Caco-2 (cell line): Measurements from ENCODE around the gene PTPRN2. TPM values are rescaled to one million over a fixed set of nuclear protein-coding genes. Genes with fewer than 3 reads are reported as not detected.

Experiments
- BruUV-seq: library from RNA; stranded (reverse); fragments of 400-500 nt; replicated peaks from 2 replicates; lab custom pipeline; 2021; lab: Mats Ljungman, UMichigan
- CTCF ChIA-PET: fragments of 300-600 bp; sonication (Branson Sonifier 250); formaldehyde crosslinking; loops from one replicate; lab custom pipeline; 2022; ENCODE audit warnings: antibody characterized with exemption; lab: Charles Lee
- POLR2A ChIA-PET: fragments of 300-600 bp; sonication (Branson Sonifier 250); formaldehyde crosslinking; loops from one replicate; lab custom pipeline; 2022; ENCODE audit warnings: antibody characterized with exemption; lab: Charles Lee
- DNase-seq, 2 experiments: peaks; one replicate each; pipeline versions ENCODE4 v3.0.0 to v3.0.0-alpha.2; 2020 to 2022
- H3K27me3 ChIP-seq: replicated peaks from 2 replicates; pipeline ENCODE4 v1.6.0; 2011; ENCODE audit warnings: low read length; ENCODE audit not compliant: control insufficient read depth, insufficient read depth
- H3K36me3 ChIP-seq: 2 replicates; pipeline ENCODE4 v1.5.1; 2011; ENCODE audit warnings: low read length; ENCODE audit not compliant: control insufficient read depth, insufficient read depth
- H3K4me1 ChIP-seq: fragments of 250-450 bp; sonication (Bioruptor Pico); 2 replicates; pipeline ENCODE4 v1.5.1; 2020; ENCODE audit warnings: mild to moderate bottlenecking
- H3K4me3 ChIP-seq: 2 replicates; pipeline ENCODE4 v1.5.1; 2011; ENCODE audit warnings: low read depth, mild to moderate bottlenecking, control low read depth, low read length
- H3K9me3 ChIP-seq: fragments of 250-450 bp; sonication (Bioruptor Pico); 2 replicates; pipeline ENCODE4 v1.5.1; 2020; ENCODE audit warnings: mild to moderate bottlenecking, moderate library complexity
- H3K27ac Mint-ChIP-seq: one replicate; pipeline ENCODE4 v1.8.0; 2022; ENCODE audit warnings: mixed read lengths; ENCODE audit not compliant: unreplicated experiment
- H3K27me3 Mint-ChIP-seq: one replicate; pipeline ENCODE4 v1.8.0; 2022; ENCODE audit warnings: mixed read lengths; ENCODE audit not compliant: insufficient read depth, unreplicated experiment
- H3K36me3 Mint-ChIP-seq: one replicate; pipeline ENCODE4 v1.8.0; 2022; ENCODE audit warnings: mild to moderate bottlenecking, mixed read lengths; ENCODE audit not compliant: insufficient read depth, unreplicated experiment
- H3K4me1 Mint-ChIP-seq: one replicate; pipeline ENCODE4 v1.8.0; 2022; ENCODE audit warnings: low read depth, mixed read lengths; ENCODE audit not compliant: unreplicated experiment
- H3K4me3 Mint-ChIP-seq: one replicate; pipeline ENCODE4 v1.8.0; 2022; ENCODE audit warnings: mild to moderate bottlenecking, moderate library complexity, mixed read lengths; ENCODE audit not compliant: unreplicated experiment
- H3K9me3 Mint-ChIP-seq: one replicate; pipeline ENCODE4 v1.8.0; 2022; ENCODE audit warnings: mixed read lengths; ENCODE audit not compliant: unreplicated experiment
- intact Hi-C: fragments of 100-400 bp; cut with micrococcal nuclease; formaldehyde crosslinking; loops from one replicate; pipeline ENCODE4 v1.10.0; 2022; ENCODE audit not compliant: unreplicated experiment
- total RNA-seq: library from RNA; stranded (reverse); gene quantifications from 2 replicates; pipeline ENCODE4 v1.2.3, GENCODE V29; 2022
- TF ChIP-seq, protein P1 (sequence below), 2 experiments: fragments of 200-600 bp in 1 of 2; IDR thresholded peaks; 1 replicate in 1 of 2; 2 replicates in 1 of 2; pipeline versions ENCODE4 v1.5.1 to v1.8.0; 2011 to 2022; ENCODE audit warnings: antibody characterized with exemption in 1 of 2, control low read depth in 1 of 2, inconsistent platforms in 1 of 2, low read depth in 1 of 2, low read length in 1 of 2, mild to moderate bottlenecking in 1 of 2, moderate library complexity in 1 of 2; ENCODE audit not compliant: insufficient read depth in 1 of 2, severe bottlenecking in 1 of 2, unreplicated experiment in 1 of 2

The PTPRN2 gene
- total RNA-seq, 1 experiment from 2014 or later = 1.4 TPM

DNA sequence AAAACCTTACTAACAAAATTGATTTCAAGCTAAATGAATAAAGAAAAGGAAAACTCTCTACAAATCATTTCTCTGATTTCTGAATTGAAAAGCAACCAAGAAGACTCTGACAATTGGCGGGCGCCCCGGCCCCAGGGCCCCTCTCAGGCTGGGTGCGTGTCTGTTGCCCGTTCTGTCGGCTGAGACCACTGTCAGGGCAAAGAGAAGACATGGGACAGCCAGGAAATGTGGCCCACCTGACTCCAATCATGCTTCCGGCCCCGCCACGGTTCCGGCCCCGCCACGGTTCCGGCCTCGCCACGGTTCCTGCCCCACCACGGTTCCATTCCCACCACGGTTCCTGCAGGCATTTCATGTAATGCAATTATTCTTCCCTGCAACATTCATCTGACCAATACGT is 115.9 kb downstream of the PTPRN2 start:
- POLR2A ChIA-PET = no interaction called here
- Histone ChIP-seq H3K4me3 (no peak overlapping the region), H3K4me1 (no peaks in the 10 kb centered on the region), H3K9me3 (no peaks in the 10 kb centered on the region; the same call in 1 of the 2 replicates), H3K27me3 (no peaks in the 10 kb centered on the region), H3K36me3 (no peaks in the 10 kb centered on the region)
- no peak overlapping the region for H3K4me3 Mint-ChIP-seq
- CTCF ChIA-PET = interaction anchor here (0.6 kb wide), 1 partner anchor 506 kb away, joined by 3 read pairs; no protein-coding TSS in a partner anchor
- H3K27ac Mint-ChIP-seq = no peak overlapping the region
- H3K27me3 Mint-ChIP-seq = no peaks in the 10 kb centered on the region
- H3K36me3 Mint-ChIP-seq = no peaks in the 10 kb centered on the region
- TF ChIP-seq, protein P1, sequence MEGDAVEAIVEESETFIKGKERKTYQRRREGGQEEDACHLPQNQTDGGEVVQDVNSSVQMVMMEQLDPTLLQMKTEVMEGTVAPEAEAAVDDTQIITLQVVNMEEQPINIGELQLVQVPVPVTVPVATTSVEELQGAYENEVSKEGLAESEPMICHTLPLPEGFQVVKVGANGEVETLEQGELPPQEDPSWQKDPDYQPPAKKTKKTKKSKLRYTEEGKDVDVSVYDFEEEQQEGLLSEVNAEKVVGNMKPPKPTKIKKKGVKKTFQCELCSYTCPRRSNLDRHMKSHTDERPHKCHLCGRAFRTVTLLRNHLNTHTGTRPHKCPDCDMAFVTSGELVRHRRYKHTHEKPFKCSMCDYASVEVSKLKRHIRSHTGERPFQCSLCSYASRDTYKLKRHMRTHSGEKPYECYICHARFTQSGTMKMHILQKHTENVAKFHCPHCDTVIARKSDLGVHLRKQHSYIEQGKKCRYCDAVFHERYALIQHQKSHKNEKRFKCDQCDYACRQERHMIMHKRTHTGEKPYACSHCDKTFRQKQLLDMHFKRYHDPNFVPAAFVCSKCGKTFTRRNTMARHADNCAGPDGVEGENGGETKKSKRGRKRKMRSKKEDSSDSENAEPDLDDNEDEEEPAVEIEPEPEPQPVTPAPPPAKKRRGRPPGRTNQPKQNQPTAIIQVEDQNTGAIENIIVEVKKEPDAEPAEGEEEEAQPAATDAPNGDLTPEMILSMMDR (IDR thresholded peaks at IDR 0.05; ENCODE audit: insufficient read depth in 1 of 2, low read depth in 1 of 2, low read length in 1 of 2, severe bottlenecking in 1 of 2, unreplicated experiment in 1 of 2) = no peak
- no peaks in the 10 kb centered on the region for H3K9me3 Mint-ChIP-seq
- H3K4me1 Mint-ChIP-seq = no peaks in the 10 kb centered on the region
- no peak for DNase-seq
- intact Hi-C loops = no loop called here
- no TSS peak for BruUV-seq

DNA sequence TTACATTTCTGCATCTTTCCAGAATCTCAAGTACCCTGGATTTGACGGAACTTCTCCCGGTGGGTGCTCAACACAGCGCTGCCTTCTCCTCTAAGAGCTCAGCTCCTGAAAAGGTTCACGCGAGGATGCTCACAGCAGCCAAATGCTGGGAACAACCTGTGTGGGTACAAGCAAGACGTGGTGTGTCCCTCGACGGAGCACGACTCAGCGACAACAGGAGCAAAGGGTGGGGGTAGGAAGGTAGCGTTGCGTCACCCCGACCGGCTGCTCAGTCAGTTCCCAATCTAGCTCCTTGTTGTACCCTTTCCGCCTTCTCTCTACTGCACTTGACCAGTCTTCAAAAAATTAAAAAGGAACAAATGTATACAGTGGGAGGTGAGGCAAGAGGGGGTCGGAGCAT is 117.3 kb downstream of the PTPRN2 start:
- Histone ChIP-seq H3K27me3 (no peaks in the 10 kb centered on the region), H3K4me3 (no peak overlapping the region), H3K4me1 (no peaks in the 10 kb centered on the region), H3K9me3 (peaks cover 1% of the 10 kb centered on the region; the same call in 1 of the 2 replicates), H3K36me3 (no peaks in the 10 kb centered on the region)
- no TSS peak for BruUV-seq
- Mint-ChIP-seq H3K4me1 (no peaks in the 10 kb centered on the region), H3K27me3 (no peaks in the 10 kb centered on the region), H3K36me3 (no peaks in the 10 kb centered on the region), H3K27ac (no peak overlapping the region), H3K4me3 (no peak overlapping the region), H3K9me3 (peaks cover 3% of the 10 kb centered on the region)
- intact Hi-C loops = no loop called here
- POLR2A ChIA-PET = no interaction called here
- TF ChIP-seq, protein P1 (IDR thresholded peaks at IDR 0.05; ENCODE audit: insufficient read depth in 1 of 2, low read depth in 1 of 2, low read length in 1 of 2, severe bottlenecking in 1 of 2, unreplicated experiment in 1 of 2) = no peak
- DNase-seq = no peak
- CTCF ChIA-PET = no interaction called here

DNA sequence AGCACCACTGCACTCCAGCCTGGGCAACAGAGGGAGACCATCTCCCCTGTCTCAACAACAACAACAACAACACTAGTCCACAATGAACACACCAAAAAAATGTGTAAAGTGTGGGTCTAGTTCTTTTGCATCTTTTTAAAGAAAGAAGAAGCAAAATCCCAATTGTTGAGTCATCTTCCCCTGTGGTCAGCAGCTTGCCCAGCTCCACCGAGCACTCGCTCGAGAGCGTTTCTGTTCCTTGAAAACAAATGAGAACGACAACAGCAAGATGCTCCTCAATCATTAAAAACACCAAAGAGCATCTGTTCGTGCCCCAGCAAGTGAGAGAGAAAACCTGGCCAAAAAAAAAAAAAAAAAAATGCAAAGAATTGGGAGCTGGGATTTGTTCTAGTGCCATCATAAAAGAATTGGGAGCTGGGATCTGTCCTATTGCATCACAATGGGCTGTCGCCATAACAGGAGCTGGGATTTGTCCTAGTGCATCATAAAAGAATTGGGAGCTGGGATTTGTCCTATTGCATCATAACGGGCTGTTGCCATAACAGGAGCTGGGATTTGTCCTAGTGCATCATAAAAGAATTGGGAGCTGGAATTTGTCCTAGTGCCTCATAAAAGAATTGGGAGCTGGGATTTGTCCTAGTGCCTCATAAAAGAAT is 118.1 kb downstream of the PTPRN2 start:
- H3K9me3 ChIP-seq = peaks cover 3% of the 10 kb centered on the region; the same call in 1 of the 2 replicates
- ChIA-PET CTCF (no interaction called here), POLR2A (no interaction called here)
- Mint-ChIP-seq H3K36me3 (no peaks in the 10 kb centered on the region), H3K4me3 (no peak overlapping the region), H3K4me1 (no peaks in the 10 kb centered on the region), H3K9me3 (peaks cover 11% of the 10 kb centered on the region), H3K27me3 (no peaks in the 10 kb centered on the region), H3K27ac (no peak overlapping the region)
- no peaks in the 10 kb centered on the region for H3K36me3 ChIP-seq
- DNase-seq = no peak
- TF ChIP-seq, protein P1 (IDR thresholded peaks at IDR 0.05; ENCODE audit: insufficient read depth in 1 of 2, low read depth in 1 of 2, low read length in 1 of 2, severe bottlenecking in 1 of 2, unreplicated experiment in 1 of 2) = no peak
- no peaks in the 10 kb centered on the region for H3K27me3 ChIP-seq
- H3K4me1 ChIP-seq = no peaks in the 10 kb centered on the region
- no TSS peak for BruUV-seq
- no peak overlapping the region for H3K4me3 ChIP-seq
- intact Hi-C loops = no loop called here
